ENCODE data around the gene KDELR1.
"Not testable (repeated sequence)": the region's sequence is repeated elsewhere in the genome, so short reads cannot be mapped to it uniquely, and the experiment has no call there.

The KDELR1 gene

DNA sequence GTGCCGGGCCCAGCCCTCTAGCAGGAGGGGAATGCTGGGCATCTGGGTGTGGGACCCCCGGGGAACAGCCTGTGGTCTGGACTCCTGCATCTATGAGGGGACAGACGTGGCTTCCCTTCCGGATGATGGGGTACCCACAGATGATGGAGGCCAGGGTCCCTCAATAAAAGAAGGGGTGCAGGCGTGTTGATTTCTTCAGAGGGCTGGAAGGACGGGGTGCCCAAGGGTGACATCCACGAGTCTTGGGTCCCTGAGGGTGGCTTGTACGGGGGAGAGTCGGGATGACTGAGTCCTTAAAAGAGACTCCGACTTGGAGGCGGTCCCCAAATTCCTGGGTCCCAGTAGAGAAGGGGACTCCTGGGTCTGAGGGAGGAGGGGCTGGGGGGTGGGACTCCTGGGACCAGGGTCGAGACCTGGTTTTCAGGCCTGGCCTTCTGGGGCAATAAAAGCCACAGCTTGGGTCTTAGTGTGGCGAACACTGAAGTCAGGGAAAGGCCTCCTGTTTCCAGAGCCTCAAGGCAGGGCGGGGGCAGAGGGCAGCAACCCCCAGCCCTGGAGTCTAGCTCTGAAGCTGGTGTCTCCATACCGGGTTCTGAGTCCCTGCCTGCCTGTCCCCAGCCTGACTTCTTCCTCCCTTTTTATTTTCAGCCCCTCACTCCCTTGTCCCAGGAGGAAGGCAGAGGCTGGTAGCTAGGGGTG lies 1.7 kb upstream of the KDELR1 start:
- FAIRE-seq (no peak), DNase-seq (ENCODE audit: insufficient read length, low spot score) (no peak)
- no peak for TF ChIP-seq POLR2A (IDR thresholded peaks at IDR 0.05; ENCODE audit: low read depth, low read length)

DNA sequence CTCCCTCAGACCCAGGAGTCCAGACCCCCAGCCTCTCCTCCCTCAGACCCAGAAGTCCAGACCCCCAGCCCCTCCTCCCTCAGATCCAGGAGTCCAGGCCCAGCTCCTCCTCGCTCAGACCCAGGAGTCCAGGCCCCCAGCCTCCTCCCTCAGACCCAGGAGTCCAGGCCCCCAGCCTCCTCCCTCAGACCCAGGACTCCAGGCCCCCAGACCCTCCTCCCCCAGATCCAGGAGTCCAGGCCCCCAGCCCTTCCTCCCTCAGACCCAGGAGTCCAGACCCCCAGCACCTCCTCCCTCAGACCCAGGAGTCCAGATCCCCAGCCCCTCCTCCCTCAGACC lies 624 bp upstream of the KDELR1 start:
- DNase-seq (ENCODE audit: insufficient read length, low spot score); FAIRE-seq: not testable (repeated sequence)

DNA sequence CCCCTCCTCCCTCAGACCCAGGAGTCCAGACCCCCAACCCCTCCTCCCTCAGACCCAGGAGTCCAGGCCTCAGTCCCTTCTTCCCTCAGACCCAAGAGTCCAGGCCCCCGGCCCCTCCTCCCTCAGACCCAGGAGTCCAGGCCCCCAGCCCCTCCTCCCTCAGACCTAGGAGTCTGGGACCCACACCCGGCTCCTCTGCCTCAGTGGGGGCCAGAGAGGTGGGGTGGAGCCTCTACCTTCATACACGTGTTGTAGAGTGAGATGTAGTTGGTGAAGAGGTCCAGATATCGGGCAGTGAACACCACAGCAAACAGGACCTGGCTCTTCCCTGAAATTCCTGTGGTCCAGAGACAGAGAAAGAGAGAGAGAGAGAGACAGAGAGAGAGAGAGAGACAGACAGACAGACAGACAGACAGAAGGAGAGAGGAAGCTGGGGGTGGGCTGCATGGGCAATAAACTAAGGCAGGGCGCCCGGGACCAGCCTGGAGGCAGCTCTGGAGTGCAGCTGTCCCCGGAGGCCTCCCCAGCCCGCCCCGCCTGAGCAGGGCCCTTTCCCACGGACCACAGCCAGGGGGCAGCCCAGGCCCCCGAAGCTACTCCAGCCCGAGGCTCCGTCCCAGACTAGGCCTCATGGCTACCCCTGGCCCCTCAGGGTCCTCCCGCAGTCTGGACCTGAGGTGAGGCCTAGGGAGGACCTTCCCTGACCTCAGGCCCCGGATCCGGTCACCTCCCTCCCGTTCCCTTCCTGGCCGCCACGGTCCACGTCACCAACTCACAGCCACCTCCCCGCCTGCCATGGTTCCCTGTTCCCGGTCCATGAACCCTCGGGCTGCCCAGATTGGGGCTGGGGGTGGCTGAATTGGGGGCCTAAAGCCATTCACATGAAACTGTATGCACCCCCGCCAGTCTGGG lies 907 bp downstream of the KDELR1 start:
- DNase-seq (ENCODE audit: insufficient read length, low spot score) (peak; percentile 67), FAIRE-seq (peak; percentile 85)
- TF ChIP-seq POLR2AphosphoS5 (IDR thresholded peaks at IDR 0.05; ENCODE audit: low read depth, low read length) (no peak; the same call in 1 of the 2 replicates), POLR2A (IDR thresholded peaks at IDR 0.05; ENCODE audit: low read depth, low read length) (0 out of 2 replicates have a peak, but pooled peaks have one; percentile 14), TAF1 (IDR thresholded peaks at IDR 0.05; ENCODE audit: low read depth, low read length) (peak; percentile 59; the same call in 1 of the 2 replicates)

DNA sequence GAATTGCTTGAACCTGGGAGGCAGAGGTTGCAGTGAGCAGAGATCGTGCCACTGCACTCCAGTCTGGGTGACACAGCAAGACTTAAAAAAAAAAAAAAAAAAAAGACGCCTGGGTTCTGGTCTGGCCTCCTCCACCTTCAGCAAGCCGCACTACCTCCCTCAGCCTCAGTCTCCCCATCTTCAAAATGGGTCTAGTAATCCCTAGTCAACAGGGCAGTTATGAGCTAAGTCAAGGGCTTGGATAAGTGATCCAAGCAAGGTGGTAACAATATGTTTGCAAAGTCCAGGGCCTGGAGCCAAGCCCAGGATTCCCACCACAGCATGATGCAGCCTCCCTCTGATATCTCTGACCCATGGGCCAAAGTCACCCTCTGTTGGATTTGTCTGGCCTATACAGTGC lies 4.4 kb downstream of the KDELR1 start:
- FAIRE-seq = no peak
- DNase-seq (ENCODE audit: insufficient read length, low spot score) = no peak

DNA sequence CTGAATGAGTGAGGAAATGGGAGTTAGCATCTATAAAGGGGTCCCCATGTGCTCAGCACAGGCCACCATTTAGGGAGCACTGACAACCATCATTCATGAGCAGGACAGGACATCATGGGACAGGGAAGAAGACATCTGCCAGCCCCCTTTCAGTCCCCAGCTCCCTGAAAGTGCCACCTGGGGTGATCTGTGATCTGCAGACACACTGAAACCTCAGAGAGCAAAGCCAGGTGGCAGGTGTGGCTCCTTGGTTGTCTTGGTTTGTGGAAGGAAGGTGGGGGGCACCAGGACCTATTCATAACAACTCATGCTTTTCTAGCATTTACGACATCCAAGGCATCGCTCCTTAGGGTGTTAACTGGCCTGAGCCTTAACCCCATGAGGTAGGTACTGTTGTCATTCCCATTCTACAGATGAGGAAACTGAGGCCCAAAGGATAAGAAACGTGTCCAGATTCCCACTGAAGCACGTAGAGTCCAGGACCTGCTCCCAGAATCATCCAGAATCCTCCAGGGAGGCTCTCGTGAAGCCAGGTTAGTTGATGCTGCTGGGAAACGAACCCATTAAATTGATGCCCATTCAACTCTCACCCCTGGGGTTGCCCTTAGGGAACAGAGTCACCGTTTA lies 5.8 kb downstream of the KDELR1 start:
- TF ChIP-seq PAX5 (IDR thresholded peaks at IDR 0.05; ENCODE audit: insufficient read depth, low read length, severe bottlenecking) = no peak
- TF ChIP-seq POLR2AphosphoS5 (IDR thresholded peaks at IDR 0.05; ENCODE audit: low read depth, low read length) = no peak
- no peak for TF ChIP-seq POLR2A (IDR thresholded peaks at IDR 0.05; ENCODE audit: low read depth, low read length)
- no peak for TF ChIP-seq TAF1 (IDR thresholded peaks at IDR 0.05; ENCODE audit: low read depth, low read length)
- TF ChIP-seq SPI1 (IDR thresholded peaks at IDR 0.05; ENCODE audit: low read depth, low read length) = no peak
- no peak for TF ChIP-seq POU2F2 (IDR thresholded peaks at IDR 0.05; ENCODE audit: low read depth, low read length)
- no peak for FAIRE-seq

More for the DNA sequence above, 4.4 kb downstream of the KDELR1 start:
- TF ChIP-seq POU2F2 (IDR thresholded peaks at IDR 0.05; ENCODE audit: low read depth, low read length) = no peak
- no peak for TF ChIP-seq POLR2AphosphoS5 (IDR thresholded peaks at IDR 0.05; ENCODE audit: low read depth, low read length)
- no peak for TF ChIP-seq POLR2A (IDR thresholded peaks at IDR 0.05; ENCODE audit: low read depth, low read length)
- TF ChIP-seq TAF1 (IDR thresholded peaks at IDR 0.05; ENCODE audit: low read depth, low read length) = no peak
- TF ChIP-seq PAX5 (IDR thresholded peaks at IDR 0.05; ENCODE audit: insufficient read depth, low read length, severe bottlenecking) = no peak
- TF ChIP-seq SPI1 (IDR thresholded peaks at IDR 0.05; ENCODE audit: low read depth, low read length) = no peak

DNA sequence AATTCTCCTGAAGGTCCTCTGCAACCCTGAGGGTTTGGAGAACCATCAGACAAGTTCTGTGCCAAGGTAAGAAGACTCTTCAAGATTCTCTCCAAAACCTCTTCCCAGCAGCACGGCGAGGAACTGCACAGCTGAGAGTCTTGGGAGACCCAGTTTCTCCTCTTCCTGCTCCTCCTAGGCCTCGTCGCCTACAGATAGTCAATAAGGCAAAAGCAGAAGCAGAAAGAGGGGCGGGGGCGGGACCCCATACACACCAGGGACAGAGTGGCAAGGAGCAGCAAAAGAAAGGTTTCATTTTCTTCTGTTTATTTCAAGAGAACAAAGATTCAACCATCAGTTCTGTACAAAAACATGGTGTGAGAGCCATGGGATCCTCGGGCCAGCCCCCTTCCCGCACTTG lies 9.1 kb downstream of the KDELR1 start:
- no peak for DNase-seq (ENCODE audit: insufficient read length, low spot score)
- no peak for FAIRE-seq
- TF ChIP-seq TAF1 (IDR thresholded peaks at IDR 0.05; ENCODE audit: low read depth, low read length) (no peak), PAX5 (IDR thresholded peaks at IDR 0.05; ENCODE audit: insufficient read depth, low read length, severe bottlenecking) (no peak), SPI1 (IDR thresholded peaks at IDR 0.05; ENCODE audit: low read depth, low read length) (no peak), POLR2A (IDR thresholded peaks at IDR 0.05; ENCODE audit: low read depth, low read length) (no peak), POU2F2 (IDR thresholded peaks at IDR 0.05; ENCODE audit: low read depth, low read length) (no peak), POLR2AphosphoS5 (IDR thresholded peaks at IDR 0.05; ENCODE audit: low read depth, low read length) (no peak)

More for the DNA sequence above, 5.8 kb downstream of the KDELR1 start:
- DNase-seq (ENCODE audit: insufficient read length, low spot score) = no peak

DNA sequence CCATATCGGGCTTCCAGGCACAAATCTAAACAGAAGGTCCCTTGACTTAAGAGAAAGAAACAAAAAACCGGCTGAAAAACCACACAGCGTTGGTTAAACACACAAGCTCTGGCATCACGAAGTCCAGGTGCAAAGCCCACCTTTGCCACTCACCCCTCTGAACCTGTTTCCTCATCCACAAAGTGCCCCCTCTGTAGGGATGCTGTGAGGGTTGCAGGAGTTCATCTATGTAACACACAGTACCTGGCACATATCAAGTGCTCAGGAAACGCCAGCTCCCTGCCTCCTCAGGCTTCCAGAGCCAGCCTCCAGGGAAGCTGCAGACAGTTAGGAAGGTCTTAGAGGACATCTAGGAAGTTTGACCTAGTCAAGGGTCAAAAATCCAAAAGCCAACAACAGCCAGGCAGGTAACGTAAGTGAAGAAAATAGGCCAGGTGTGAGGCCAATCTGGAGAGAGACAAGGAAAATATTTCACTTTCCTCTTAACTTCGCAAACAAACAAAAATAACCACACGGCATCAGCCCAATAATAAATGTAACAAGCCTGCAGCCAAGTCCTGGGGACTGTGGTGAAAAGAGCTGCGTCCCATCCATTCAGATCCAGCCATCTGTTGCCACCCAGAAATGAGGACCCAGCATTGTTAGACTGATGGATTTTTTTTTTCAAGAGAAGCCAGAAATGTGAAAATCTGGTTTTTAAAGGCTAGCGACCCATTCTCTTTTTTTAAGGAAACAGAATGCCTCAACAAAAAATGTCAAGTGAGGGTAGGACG lies 10.0 kb downstream of the KDELR1 start:
- TF ChIP-seq PAX5 (IDR thresholded peaks at IDR 0.05; ENCODE audit: insufficient read depth, low read length, severe bottlenecking) = no peak
- no peak for TF ChIP-seq POU2F2 (IDR thresholded peaks at IDR 0.05; ENCODE audit: low read depth, low read length)
- no peak for TF ChIP-seq TAF1 (IDR thresholded peaks at IDR 0.05; ENCODE audit: low read depth, low read length)
- no peak for TF ChIP-seq POLR2AphosphoS5 (IDR thresholded peaks at IDR 0.05; ENCODE audit: low read depth, low read length)
- no peak for TF ChIP-seq SPI1 (IDR thresholded peaks at IDR 0.05; ENCODE audit: low read depth, low read length)
- TF ChIP-seq POLR2A (IDR thresholded peaks at IDR 0.05; ENCODE audit: low read depth, low read length) = no peak
- DNase-seq (ENCODE audit: insufficient read length, low spot score) (no peak), FAIRE-seq (no peak)

DNA sequence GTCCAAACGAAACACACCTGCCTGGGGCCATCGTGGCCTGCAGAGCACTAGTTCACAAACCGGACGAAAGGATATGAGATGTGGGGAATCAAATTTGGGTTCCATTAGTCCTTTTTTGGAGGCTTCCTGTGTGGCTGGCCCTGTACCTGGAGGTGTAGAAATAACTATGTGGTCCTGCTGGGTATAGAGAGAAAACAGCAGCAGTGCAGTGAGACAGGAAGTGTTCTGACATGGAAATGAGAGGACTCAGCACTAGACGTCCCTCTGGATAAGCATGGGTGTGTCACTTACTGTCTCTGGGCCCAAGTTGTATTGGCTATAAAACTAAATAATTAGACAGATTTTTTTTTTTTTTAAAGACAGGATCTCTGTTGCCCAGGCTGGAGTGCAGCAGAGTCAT lies 12.3 kb downstream of the KDELR1 start:
- no peak for FAIRE-seq
- TF ChIP-seq SPI1 (IDR thresholded peaks at IDR 0.05; ENCODE audit: low read depth, low read length) (no peak), TAF1 (IDR thresholded peaks at IDR 0.05; ENCODE audit: low read depth, low read length) (no peak), POLR2A (IDR thresholded peaks at IDR 0.05; ENCODE audit: low read depth, low read length) (no peak), POU2F2 (IDR thresholded peaks at IDR 0.05; ENCODE audit: low read depth, low read length) (no peak), PAX5 (IDR thresholded peaks at IDR 0.05; ENCODE audit: insufficient read depth, low read length, severe bottlenecking) (no peak), POLR2AphosphoS5 (IDR thresholded peaks at IDR 0.05; ENCODE audit: low read depth, low read length) (no peak)

DNA sequence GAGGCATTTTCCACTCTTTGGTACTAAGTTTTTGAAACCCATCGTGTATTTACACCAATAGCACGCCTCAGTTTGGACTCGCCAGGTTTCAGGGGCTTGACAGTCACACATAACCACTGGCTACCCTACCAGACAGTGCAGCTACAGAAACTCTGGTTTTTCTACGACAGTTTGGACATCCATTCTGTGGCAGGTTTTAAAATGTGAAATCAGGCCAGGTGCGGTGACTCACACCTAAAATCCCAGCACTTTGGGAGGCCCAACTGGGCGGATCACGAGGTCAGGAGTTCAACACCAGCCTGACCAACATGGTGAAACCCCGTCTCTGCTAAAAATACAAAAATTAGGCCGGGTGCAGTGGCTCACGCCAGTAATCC lies 13.2 kb downstream of the KDELR1 start:
- no peak for FAIRE-seq
- TF ChIP-seq POLR2A (IDR thresholded peaks at IDR 0.05; ENCODE audit: low read depth, low read length) (no peak), POLR2AphosphoS5 (IDR thresholded peaks at IDR 0.05; ENCODE audit: low read depth, low read length) (no peak), SPI1 (IDR thresholded peaks at IDR 0.05; ENCODE audit: low read depth, low read length) (no peak), PAX5 (IDR thresholded peaks at IDR 0.05; ENCODE audit: insufficient read depth, low read length, severe bottlenecking) (no peak), POU2F2 (IDR thresholded peaks at IDR 0.05; ENCODE audit: low read depth, low read length) (no peak)
- no peak for DNase-seq (ENCODE audit: insufficient read length, low spot score)

More for the DNA sequence above, 12.3 kb downstream of the KDELR1 start:
- no peak for DNase-seq (ENCODE audit: insufficient read length, low spot score)
